NOMO-1 treated with dmso at 0.1 percent for 144 hours (cell line): Measurements from ENCODE around the gene CD163L1.

Source experiments
- DNase-seq: peaks from one replicate; lab custom pipeline; 2025; ENCODE audit not compliant: unreplicated experiment; lab: John Stamatoyannopoulos, UW

The CD163L1 gene

DNA sequence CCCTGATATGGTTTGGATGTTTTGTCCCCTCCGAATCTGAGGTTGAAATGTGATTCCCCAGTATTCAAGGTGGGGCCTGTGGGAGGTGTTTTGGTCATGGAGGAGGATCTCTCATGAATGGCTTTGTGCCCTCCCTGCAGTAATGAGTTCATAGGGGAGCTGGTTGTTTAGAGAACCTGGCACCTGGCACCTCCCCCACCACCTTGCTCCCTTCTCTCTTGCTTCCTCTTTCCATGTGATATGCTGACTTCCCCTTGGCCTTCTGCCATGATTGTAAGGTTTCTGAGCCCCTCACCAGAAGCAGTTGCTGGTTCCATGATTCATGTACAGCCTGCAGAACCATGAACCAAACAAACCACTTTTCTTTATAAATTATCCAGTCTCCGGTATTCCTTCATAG lies 32.6 kb downstream of the CD163L1 start:
- peak; percentile 42 for DNase-seq

- no peak for DNase-seq
Observed at GRCh38 chr12:7404275-7404674, 39.7 kb downstream of the CD163L1 start.

GRCh38 chr12:7403466-7403865 lies 40.5 kb downstream of the CD163L1 start:
- DNase-seq: no peak

- DNase-seq: no peak
Observed at GRCh38 chr12:7399089-7399488, 44.9 kb downstream of the CD163L1 start.

DNA sequence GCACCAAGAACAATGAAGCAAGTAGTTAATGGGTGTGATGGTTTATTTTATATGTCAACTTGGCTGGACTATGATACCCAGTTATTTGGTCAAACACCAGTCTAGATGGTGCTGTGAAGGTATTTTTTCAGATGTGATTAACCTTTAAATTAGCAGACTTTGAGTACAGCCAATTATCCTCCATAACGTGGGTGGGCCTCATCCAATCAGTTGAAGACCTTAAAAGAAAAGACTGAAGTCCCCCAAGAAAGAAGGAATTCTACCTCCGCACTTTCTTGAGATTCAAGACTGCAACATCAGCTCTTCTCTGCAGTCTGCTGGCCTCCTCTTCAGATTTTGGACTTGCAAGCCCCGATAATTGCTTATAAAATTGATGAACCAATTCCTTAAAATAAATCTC lies 47.5 kb downstream of the CD163L1 start:
- DNase-seq: no peak

- no peak for DNase-seq
Observed at GRCh38 chr12:7395950-7396349, 48.0 kb downstream of the CD163L1 start.

DNA sequence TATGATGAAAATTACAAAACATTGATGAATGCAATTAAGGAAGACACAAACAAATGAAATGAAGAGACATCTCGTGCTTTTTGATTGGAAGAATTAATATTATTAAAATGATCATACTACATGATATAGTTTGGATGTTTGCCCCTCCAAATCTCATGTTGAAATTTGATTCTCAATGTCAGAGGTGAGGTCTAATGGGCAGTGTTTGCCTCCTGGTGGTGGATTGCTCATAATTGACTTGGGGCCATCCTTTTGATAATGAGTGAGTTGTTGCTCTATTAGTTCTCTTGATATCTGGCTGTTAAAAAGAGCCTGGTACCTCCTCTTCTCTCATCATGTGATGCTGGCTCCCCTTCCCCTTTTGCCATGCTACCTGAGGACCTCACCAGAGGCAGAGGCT lies 56.7 kb downstream of the CD163L1 start:
- no peak for DNase-seq

DNA sequence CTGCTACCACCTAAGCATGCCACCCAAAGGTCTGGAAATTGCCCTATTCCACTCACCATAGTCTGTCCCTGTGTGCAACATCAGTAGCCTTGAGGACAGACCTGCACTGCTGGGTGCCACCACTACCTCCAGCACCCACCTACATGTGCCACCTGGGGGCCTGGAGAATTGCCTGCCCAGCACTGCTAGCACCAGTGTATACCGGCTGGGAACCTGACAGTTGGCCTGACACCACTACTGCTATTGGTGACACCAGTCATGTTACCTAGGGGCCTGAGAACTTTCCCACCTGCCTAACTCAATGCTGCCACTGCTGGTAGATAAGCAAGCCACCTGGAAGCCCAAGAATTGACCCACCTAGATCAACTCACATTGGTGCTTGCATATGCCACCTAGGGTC lies 60.8 kb downstream of the CD163L1 start:
- DNase-seq: no peak

- no peak for DNase-seq
Observed at GRCh38 chr12:7376196-7376595, 67.8 kb downstream of the CD163L1 start.

- no peak for DNase-seq
Observed at GRCh38 chr12:7375145-7375543, 68.8 kb downstream of the CD163L1 start.

- DNase-seq: peak; percentile 64
Observed at GRCh38 chr12:7374423-7375144, 69.4 kb downstream of the CD163L1 start.

DNA sequence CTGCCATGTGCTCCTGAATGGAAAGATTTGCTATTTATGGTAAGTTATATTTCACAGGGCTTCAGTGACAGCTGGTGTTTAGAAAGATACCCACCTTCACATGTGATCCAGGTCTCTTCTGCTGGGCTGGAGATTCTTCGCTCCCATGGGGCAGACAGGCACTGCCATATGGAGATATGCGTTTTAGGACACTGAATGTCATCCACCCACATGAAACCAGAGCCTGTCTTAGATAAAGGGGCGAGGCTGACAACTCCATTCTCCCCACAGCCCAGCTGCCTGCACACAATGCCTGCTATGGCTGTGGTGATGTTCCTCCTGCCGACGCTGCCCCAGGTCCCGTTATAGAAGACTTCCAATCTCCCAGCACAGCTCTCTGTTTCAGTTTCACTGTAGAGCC lies 70.7 kb downstream of the CD163L1 start:
- no peak for DNase-seq

- peak; percentile 88 for DNase-seq
Observed at GRCh38 chr12:7369274-7369729, 74.7 kb downstream of the CD163L1 start.

- DNase-seq: no peak
Observed at GRCh38 chr12:7362734-7363133, 81.2 kb downstream of the CD163L1 start.

DNA sequence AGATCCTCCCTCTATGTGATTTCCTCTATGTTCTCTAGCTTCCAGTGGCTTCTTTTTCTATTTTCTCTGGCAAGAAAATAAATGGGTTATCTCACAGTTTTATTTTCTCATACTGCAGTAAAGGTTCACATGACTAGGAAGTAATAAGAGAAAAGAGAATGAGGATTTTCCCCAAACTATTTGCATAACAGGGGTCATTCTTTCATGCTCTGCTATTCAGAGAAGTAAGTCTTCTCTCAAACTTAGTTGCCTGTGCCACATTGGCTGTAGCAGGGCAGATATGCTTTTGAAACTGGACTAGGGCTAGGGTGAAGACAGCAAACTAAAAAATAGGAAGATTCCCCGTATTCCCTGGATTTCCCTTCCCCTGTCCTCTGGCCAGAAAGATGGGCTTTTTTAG lies 82.7 kb downstream of the CD163L1 start:
- no peak for DNase-seq

GRCh38 chr12:7354529-7354928 lies 89.4 kb downstream of the CD163L1 start:
- DNase-seq: no peak

GRCh38 chr12:7352661-7353060 lies 91.3 kb downstream of the CD163L1 start:
- no peak for DNase-seq

GRCh38 chr12:7351177-7351576 lies 92.8 kb downstream of the CD163L1 start:
- DNase-seq: no peak

DNA sequence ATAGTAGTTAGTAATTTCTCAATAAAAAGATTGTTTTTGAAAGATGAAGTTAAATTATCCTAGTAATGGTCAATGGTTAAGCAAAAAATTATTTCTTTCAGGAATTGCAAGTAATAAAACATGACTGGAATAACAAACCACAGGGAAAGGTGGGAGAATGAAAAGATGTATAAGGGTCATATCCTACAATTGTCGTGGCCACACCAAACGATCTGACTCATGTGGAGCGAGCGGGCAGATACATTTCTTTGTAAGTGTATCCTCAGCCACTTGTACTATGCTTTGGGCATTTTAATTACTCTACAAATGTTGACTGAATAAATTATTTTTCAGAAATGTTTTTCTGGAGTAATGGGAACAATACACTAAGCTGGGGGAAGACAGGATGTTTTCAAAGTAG lies 94.5 kb downstream of the CD163L1 start:
- DNase-seq: no peak

- no peak for DNase-seq
Observed at GRCh38 chr12:7346551-7347225, 97.3 kb downstream of the CD163L1 start.

DNA sequence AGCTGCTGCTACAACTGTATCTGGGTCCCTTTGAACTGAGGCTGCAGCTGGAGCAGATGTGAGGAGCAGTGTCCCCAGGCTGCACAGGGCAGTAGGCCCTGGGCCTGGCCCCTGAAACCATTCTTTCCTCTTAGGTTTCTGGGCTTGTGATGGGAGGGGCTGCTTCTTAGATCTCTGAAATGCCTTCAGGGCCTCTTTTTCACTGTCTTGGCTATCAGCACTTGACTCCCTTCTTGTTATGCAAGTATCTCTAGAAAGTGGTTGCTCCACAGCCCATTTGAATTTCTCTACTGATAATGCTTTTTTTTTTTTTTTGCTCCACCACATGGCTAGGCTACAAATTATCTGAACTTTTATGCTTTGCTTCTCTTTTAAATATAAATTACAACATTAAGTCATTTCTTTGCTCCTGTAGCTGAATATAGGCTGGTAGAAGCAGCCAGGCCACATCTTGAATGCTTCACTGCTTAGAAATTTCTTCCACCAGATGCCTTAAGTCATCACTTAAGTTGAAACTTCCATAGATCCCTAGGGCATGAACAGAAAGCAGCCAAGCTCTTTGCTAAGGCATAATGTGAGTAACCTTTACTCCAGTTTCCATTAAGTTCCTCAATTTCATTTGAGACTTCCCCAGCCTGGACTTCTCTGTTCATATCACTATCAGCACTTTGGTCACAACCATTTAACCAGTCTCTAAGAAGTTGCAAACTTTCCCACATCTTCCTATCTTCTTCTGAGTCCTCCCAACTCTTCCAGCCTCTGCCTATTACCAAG lies 98.9 kb downstream of the CD163L1 start:
- peak; percentile 26 for DNase-seq

DNA sequence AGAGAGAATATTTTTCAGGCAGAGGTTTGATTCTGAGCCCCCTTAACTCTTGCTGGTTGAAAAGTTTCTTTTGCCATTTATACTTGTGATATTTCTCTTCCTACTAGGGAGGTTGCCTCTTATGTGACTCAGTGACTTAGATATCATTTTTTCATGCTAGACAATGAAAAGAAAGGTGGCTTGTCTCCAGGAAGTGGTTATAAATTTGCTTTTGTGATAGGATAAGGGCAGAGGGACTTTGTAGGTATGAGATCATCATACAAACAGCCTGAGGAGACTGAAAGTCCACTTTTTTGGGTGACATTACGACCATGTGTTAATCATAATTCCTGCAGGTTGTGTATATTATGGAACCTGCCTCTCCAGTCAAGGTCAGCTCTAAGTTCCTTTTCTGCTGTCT lies 104.3 kb downstream of the CD163L1 start:
- DNase-seq: no peak
